Omental fat pad (tissue), 4 donors: ENCODE measurements around the gene CRB3. TPM values are rescaled to one million over a fixed set of nuclear protein-coding genes. Genes with fewer than 3 reads are reported as not detected.

Experiments used
- ATAC-seq: fragments of 150-250 bp; one replicate; pipeline ENCODE4 v1.9.1; 2016; ENCODE audit warnings: mild to moderate bottlenecking, moderate library complexity; ENCODE audit not compliant: low FRiP score
- DNase-seq: peaks from one replicate; pipeline ENCODE4 v3.0.0-alpha.2; 2019; ENCODE audit warnings: low spot score
- total RNA-seq, 4 donors: library from RNA; depleted of rRNA; stranded (reverse); fragments of >200 nt; gene quantifications; one replicate each; pipeline ENCODE4 v1.1.0, GENCODE V29; 2016
- TF ChIP-seq, protein P1 (sequence below), 3 donors: fragments of 450-650 bp; IDR thresholded peaks; one replicate each; pipeline ENCODE4 v1.5.1; 2016 to 2017; ENCODE audit warnings: antibody characterized with exemption in 3 of 3, mild to moderate bottlenecking in 3 of 3, moderate library complexity in 2 of 3

The CRB3 gene
- total RNA-seq, 4 donors from 2014 or later = 0.82 to 6.2 (median 1.1) TPM; not detected in 1

DNA sequence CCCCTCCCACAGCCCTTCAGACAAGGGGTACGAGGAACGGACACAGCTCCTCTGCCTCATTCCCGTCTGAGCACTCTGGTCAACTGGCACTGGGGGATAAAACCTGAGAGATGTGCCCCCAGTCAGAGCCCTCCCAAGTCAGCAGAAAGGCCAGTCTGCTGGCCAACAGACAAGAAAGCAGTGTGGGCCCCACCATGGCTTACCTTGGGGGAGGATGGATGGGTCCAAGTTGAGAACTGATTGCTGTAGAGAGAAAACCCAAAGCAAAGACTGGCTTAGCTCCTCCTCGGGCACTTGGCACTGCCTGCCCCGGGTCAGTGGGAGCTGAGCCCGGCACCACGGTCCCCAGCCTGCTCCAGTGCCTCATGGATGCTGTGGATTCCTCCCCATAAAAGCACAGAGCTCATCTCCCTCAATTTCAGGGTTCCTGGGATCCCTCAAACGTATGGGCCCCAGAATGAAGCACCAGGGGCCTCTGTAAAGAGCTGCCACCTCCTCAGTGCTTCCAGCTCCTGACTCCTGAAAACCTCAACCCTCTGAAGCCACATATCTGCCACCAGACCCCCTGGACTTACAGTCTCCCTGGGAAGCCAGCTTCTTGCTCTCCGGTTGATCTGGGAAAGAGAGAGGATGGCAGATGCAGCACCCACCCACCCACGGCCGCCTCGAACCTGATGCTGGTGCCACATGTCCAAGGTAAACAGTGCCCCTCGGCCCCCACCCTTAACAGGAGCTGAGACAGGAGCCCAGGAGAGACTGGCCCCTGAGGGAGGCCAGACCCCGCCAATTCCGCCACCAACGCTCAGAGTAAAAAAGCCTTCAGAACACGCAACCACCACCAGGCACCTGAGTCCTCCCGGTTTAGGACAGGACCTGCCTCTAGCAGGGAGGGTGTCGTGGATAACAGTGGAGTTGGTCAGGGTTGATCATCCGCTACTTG lies 42.7 kb upstream of the CRB3 start:
- TF ChIP-seq, protein P1, sequence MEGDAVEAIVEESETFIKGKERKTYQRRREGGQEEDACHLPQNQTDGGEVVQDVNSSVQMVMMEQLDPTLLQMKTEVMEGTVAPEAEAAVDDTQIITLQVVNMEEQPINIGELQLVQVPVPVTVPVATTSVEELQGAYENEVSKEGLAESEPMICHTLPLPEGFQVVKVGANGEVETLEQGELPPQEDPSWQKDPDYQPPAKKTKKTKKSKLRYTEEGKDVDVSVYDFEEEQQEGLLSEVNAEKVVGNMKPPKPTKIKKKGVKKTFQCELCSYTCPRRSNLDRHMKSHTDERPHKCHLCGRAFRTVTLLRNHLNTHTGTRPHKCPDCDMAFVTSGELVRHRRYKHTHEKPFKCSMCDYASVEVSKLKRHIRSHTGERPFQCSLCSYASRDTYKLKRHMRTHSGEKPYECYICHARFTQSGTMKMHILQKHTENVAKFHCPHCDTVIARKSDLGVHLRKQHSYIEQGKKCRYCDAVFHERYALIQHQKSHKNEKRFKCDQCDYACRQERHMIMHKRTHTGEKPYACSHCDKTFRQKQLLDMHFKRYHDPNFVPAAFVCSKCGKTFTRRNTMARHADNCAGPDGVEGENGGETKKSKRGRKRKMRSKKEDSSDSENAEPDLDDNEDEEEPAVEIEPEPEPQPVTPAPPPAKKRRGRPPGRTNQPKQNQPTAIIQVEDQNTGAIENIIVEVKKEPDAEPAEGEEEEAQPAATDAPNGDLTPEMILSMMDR (IDR thresholded peaks at IDR 0.05) = no peak
- no peak for DNase-seq
- no peak for ATAC-seq

DNA sequence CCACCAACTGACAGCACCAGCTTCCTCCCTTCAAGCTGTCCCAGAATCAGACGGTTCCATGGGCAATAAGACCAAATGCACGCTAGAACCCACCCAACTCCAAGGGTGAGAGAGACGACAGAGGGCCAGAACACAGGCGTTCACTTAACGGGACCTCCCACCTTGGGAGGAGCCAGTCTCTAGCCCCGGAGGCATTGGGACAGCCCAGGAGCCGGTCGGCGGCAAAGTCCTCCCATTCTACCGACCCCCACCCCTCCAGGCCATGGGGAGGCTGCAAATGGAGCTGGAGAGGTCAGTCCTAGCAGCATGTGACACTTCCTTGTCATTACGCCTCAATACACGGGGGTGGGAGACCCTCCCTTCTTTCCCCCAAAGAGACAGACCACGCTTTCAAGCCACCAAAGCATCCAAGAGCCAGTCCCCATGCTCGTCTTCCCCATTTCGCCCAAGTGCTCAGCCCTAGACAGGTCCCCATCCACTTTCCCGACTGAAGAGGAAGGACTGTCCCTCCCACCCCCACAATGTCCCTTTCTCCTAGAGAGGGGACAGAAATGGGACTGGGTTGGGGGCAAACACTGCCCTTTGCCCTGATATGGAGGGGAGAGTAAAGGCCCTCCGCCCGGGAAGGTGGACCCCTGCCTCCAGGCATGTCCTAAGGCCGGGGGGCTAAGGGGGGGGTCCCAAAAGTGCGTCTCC lies 40.4 kb upstream of the CRB3 start:
- DNase-seq (no peak), ATAC-seq (no peak)
- TF ChIP-seq, protein P1 (IDR thresholded peaks at IDR 0.05) = no peak

DNA sequence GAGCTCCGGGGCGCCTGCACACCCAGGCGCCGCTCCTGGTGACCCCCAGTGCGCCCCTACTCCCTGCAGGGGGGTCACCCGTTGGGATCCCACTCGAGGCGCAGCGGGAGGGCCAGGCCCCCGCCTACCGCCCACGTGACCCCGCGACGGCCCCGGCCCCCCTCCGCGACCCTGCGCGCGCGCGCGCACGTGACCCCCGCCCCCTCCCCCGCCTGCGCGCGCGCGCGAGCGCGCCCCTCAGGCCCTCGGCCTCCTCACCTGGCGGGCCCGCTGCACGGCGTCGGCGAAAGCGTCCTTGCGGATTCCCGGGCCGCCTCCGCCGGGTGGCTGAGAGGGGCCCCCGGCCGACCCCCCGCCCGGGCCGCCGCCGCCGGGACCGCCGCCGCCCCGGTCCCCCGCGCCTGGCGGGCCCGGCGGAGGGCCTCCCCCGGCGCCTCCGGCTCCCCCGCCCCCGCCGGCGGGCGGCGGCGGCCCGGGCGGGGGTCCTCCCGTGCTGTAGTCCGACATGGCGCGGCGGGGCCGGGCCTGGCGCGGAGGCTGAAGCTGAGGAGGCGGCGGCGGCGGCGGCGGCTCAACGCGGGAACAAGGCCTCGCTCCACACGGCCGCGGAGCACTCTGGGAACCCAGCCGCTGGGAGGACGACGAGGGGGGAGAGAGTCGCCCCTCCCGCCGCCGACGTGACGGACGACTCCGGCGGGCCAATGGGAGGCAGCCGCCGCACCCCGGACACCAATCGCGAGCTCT lies 39.7 kb upstream of the CRB3 start, which contains the start of gene KHSRP:
TSS of gene KHSRP (minus strand) at position 617 of the 744 bp plus-strand sequence. CDS start at position 507, 110 bp downstream.
- no peak for DNase-seq
- TF ChIP-seq, protein P1 (IDR thresholded peaks at IDR 0.05) = no peak
- no peak for ATAC-seq

DNA sequence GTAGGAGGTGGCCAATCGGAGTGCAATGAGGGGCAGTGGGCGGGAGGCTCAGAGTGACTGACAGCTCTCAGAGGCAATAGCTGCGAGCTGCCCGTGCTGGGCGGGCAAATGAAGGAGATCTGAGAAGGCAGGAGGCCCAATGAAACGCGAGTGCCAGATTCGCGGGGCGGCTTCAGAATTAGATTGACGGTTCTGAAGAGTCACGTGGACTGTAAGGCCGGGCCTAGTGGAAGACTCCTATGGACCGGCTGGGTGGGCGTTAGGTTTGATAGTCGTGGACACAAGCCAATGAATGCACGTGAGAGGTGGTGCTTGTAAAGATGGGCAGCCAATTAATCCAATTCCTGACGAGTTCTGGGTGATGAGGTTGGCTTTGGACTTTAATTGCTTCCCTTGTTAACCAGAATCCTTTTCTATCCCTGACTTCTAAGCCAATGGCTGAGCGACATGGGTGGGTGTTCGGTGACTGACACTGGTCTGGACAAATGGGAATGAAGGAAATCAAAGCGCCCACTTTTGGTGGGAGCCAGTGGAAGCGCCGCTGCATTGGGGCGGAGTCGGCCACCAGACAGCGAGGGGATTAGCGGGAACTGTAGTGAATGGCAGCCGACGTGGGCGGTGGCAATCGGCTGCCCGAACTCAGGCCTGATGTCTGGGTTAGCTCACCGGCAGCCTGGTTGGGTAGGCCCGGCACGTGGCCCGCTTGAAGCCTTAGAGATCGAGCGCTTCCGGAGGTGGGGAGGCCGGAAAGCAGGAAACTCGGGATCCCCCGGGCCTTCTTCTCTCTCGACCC lies 38.9 kb upstream of the CRB3 start:
- peak; percentile 99 for DNase-seq
- ATAC-seq = peak; percentile 96
- TF ChIP-seq, protein P1 (IDR thresholded peaks at IDR 0.05) = no peak

DNA sequence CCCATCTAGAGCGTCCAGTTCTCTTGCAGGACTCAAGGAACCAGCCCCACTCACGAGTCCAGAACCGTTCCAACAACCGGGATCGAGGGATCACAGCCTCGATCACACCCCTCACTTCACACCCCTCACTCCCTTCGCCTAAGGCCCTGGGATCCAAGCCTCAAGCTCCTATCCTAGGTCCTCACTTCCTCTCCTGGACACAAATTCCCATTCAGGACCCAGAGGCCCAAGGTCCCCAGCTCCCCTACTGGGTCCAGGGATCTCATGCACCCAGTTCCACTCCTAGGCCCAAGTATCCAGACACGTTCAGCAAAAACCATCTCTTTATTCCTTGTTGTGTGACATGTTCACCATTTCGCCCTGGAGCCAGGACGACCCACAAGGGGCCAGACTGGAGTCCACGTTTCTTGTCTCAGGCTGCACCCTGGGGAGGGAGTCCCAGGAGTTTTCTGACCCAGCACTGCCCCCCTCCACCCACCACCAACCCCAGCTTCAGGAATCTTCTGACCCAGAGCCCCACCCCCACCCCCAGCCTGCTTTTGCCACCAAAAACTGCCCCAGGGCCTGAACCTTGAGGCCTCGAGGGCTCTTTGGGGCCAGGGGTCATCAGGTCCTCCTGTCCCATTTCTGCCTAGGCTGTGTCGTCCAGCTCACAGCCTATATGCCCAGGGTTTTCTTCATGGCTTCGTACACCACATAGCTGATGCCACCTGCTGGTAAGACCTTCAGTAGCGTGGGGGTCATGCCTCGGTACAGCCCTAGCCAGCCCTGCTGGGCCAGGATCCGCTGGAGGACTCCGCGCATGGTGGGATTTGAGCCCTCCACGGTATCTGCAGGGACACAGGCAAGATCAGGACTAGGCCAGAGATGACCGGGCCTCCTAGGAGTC lies 38.1 kb upstream of the CRB3 start:
- no peak for ATAC-seq

More for the DNA sequence above, 38.1 kb upstream of the CRB3 start:
- TF ChIP-seq, protein P1 (IDR thresholded peaks at IDR 0.05) = no peak
- DNase-seq = no peak
